NCI-H345 treated with DMSO at 0.1 percent for 48 hours (cell line): Measurements from ENCODE around the gene CRELD2.

Source experiments
- DNase-seq: peaks from one replicate; lab custom pipeline; 2025; ENCODE audit not compliant: unreplicated experiment; lab: John Stamatoyannopoulos, UW

CRELD2 gene

DNA sequence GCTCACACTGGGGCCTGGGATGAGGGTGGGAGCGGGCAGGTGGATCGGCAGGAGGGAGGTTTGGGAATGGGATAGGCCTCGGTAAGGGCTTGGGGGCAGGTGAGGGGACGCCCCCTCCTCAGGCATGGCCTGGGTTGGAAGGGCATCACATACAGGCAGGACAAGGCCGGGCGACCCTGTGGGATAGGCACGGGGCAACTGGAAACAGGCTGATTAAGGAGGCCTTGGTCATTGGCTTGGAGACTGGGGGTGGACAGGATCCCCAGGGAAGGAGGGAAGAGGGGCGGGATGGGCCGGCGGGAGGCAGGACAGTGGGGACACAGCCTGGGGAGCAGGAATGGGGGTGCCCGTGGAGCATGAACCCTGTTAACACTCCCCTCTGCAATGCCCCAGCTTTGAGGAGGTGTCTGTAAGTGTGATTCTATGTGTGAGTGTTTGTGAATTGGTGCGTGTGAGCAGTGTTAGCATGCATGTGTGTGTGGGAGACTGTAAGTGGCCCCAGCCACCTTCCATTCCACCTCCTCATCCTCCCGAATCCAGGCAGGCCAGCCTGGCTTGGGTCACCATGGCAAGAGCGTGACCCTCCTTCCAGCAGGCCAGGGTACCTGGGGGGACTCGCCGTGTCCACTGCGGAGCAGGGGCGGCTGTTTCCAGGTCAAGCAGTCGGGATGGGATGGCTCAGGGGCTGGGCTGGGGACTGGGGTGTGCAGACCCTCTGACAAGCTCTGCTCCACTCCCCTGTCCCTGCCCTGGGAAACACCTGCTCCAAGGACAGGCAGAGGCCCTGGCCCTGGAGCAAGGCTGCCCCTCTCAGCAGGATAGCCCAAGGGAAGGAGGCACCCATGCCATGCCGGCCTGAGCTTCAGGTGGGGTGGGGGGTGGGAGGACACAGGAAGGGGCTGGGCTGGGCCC is 38.7 kb downstream of the CRELD2 start:
- DNase-seq, result no peak

DNA sequence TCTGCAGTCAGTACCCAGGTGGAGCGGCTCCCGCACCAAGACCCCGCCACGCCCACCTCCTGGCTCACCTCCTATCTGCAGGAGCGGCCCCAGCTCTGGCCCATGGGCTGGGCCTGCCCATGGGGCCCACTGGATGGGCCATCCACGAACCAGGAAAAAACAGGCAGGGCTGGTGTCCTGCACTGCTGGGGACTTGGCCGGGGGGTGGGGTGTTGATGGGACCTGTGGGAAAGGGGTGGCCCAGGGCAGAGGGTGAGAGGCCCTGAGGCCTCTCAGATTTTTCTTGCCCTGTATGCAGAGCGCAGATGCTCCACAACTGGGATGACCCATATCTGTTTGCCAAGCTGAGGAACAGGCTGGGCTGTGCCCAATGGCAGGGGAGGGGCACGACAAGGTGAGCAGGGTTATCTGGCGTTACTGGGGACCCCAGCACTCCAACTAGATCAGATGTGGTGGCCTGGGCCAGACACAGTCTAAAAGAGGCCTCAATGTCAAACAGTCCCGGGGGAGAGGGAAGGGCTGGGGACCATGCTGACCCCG is 39.5 kb downstream of the CRELD2 start:
- no peak for DNase-seq

DNA sequence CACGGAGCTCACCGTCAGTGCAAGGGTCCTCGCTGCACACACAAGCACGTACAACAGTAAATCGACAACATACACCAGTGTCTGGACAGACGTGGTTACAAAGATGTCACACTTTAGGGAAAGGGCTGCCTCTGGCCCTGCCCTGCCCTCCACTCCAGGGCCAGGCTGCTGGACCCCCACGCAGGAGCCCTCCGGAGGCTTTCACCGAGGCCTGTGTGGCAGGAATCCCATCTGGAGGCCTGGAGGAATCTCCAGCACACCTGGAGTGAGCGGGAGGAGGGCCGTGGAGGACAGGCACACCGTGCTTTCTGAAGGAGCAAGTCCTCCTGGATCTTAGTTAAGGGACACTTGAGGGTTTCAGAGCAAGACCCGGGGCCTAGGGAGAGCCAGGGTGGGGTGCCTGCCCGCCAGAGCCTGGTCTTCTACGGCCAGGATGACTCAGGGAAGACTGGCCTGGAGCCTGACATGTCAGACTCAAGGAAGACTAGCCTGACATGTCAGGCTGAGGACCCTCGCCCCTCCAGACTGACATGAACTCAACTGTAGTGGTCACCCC is 40.0 kb downstream of the CRELD2 start:
- DNase-seq, result no peak

DNA sequence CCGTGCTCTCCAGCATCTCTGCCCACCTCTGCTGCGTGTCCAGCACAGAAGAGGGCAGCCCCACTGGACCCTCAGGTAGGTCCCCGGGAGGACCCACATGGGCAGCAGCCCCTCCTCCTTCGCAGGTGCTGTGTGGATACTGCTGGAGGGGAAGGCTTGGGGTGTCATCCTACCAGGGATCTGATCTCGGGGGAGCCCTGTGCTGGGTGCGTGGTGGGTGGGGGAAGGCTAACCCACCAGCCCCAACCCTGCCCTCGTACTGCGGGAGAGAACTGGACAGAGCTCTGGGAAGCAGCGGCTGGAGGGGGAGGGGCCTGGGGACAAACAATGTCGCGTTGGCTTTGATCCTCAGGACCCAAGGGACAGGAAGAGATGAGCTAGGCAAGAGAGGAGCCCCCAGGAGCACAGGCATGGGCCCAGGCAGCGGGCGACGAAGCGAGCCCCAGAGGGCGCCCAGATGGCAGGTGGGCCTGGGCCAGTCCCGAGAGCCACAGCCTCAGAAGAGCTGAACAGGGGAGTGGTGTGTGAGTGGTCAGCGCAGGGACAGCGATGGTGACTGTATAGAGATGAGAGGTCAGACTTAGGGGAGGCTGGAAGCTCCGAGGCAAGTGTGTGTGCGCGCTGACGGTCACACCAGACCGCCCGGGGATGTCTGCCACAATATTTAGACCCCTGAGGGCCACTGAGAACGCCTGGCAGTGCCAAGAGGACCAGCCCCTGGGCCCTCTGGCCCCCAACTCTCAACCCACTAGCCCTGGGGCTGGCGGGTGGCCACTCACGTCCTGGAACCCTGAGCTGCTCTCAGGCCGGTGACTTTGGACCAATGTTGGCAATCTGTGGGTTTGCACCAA is 40.7 kb downstream of the CRELD2 start:
- no peak for DNase-seq

DNA sequence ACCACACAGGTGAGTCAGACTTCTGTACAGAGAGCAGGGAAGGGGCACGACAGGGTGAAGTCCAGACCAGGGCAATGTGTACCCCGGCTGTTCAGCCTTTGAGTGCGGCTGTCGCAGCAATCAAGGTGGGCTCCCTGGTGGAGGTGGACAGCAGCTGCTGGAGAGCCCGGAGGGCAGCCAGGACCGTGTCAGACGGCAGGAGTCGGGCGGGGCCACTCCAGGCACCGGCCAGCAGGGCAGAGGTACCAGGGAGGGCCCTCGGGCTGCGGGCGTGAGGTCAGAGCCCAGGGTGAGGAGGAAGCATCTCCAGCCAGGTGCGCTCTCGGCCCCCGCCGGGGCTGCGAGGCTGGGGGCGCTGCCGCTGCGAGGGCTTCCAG is 41.3 kb downstream of the CRELD2 start:
- DNase-seq, result no peak

DNA sequence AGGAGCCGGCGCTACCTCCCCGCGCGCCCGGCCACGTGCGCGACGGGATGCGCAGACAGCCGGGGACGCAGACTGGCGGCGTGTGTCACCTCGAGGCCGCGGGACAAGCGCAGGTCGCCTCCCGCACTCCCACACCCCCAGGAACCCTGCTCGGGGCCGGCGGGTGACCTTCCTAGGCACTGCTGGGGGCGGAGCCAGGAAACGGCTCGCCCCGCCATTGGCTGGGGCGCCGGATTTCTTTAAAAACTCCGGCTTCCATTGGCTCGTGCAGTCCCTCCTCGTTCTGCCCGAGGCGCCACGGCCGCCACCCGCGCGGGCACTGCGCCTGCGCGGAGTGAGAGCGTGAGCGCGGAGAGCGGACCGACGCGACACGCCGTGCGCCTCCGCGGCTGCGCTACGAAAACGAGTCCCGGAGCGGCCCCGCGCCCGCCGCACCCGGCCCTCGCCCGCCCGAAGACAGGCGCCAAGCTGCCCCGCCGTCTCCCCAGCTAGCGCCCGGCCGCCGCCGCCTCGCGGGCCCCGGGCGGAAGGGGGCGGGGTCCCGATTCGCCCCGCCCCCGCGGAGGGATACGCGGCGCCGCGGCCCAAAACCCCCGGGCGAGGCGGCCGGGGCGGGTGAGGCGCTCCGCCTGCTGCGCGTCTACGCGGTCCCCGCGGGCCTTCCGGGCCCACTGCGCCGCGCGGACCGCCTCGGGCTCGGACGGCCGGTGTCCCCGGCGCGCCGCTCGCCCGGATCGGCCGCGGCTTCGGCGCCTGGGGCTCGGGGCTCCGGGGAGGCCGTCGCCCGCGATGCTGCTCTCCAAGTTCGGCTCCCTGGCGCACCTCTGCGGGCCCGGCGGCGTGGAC is 41.9 kb downstream of the CRELD2 start, which contains the start of gene PIM3:
TSS of gene PIM3 (plus strand) at position 614 of the 846 bp plus-strand sequence. CDS start at position 790, 176 bp downstream.
- DNase-seq, result peak; percentile 80

DNA sequence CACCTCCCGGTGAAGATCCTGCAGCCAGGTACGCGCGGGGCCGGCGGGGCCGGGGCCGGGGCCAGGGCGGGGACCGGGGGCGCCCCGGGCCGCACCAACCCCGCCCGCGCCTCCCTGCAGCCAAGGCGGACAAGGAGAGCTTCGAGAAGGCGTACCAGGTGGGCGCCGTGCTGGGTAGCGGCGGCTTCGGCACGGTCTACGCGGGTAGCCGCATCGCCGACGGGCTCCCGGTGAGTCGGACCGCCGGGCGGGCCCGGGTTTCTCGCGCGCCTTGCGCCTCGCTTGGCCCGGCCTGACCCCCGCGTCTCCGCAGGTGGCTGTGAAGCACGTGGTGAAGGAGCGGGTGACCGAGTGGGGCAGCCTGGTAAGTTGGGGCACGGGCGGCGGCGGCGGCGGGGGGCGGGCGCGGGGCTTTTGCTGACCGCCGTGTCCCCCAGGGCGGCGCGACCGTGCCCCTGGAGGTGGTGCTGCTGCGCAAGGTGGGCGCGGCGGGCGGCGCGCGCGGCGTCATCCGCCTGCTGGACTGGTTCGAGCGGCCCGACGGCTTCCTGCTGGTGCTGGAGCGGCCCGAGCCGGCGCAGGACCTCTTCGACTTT is 42.7 kb downstream of the CRELD2 start:
- no peak for DNase-seq

DNA sequence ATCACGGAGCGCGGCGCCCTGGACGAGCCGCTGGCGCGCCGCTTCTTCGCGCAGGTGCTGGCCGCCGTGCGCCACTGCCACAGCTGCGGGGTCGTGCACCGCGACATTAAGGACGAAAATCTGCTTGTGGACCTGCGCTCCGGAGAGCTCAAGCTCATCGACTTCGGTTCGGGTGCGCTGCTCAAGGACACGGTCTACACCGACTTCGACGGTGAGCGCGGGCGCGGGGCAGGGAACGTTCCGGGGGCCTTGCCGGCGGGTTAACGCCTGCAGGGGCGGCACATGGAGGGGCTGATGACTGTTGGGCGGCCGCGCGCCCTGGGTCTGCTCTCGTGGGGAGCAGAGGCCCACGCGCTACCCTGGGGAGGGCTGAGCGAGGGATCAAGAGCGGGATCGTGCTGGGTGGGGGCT is 43.2 kb downstream of the CRELD2 start:
- no peak for DNase-seq

DNA sequence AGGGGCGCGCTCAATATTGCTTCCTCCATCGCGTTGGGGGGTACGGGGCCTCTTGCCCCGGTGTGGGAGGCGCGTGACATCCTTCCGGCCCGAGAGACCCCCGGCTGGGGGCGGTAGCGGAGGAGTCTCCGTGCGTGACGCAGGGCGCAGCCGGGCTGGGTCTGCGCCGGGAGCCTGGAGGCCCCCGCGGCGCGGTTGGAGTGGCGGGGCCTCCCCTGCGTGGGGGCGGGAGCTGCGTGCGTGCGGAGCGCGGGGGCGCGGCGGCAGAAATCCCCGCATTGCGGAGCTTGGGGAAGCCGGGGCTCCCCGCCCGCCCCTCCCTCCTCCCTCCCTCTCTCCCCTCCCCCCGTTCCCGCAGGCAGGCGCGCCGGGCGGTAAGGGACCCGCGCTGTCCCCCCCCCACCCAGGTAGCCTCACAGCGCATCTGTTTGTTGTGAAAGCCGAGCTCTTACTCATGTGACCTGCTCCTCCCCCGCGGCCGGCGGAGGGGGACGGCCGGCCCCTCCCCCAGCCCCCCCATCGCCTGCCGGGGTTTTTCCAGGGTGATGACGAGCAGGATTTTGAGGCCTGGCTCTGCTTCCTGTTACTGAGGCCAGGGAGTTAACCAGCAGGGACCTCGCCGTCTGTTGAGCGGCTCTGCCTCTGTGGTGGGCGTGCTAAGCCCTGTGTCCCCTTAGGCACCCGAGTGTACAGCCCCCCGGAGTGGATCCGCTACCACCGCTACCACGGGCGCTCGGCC is 43.7 kb downstream of the CRELD2 start:
- peak; percentile 14 for DNase-seq

DNA sequence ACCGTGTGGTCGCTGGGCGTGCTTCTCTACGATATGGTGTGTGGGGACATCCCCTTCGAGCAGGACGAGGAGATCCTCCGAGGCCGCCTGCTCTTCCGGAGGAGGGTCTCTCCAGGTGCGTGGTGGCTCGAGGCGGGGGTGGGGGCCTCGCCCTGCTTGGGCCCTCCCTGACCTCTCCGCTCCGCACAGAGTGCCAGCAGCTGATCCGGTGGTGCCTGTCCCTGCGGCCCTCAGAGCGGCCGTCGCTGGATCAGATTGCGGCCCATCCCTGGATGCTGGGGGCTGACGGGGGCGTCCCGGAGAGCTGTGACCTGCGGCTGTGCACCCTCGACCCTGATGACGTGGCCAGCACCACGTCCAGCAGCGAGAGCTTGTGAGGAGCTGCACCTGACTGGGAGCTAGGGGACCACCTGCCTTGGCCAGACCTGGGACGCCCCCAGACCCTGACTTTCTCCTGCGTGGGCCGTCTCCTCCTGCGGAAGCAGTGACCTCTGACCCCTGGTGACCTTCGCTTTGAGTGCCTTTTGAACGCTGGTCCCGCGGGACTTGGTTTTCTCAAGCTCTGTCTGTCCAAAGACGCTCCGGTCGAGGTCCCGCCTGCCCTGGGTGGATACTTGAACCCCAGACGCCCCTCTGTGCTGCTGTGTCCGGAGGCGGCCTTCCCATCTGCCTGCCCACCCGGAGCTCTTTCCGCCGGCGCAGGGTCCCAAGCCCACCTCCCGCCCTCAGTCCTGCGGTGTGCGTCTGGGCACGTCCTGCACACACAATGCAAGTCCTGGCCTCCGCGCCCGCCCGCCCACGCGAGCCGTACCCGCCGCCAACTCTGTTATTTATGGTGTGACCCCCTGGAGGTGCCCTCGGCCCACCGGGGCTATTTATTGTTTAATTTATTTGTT is 44.6 kb downstream of the CRELD2 start:
- no peak for DNase-seq

DNA sequence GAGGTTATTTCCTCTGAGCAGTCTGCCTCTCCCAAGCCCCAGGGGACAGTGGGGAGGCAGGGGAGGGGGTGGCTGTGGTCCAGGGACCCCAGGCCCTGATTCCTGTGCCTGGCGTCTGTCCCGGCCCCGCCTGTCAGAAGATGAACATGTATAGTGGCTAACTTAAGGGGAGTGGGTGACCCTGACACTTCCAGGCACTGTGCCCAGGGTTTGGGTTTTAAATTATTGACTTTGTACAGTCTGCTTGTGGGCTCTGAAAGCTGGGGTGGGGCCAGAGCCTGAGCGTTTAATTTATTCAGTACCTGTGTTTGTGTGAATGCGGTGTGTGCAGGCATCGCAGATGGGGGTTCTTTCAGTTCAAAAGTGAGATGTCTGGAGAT is 45.2 kb downstream of the CRELD2 start:
- no peak for DNase-seq

DNA sequence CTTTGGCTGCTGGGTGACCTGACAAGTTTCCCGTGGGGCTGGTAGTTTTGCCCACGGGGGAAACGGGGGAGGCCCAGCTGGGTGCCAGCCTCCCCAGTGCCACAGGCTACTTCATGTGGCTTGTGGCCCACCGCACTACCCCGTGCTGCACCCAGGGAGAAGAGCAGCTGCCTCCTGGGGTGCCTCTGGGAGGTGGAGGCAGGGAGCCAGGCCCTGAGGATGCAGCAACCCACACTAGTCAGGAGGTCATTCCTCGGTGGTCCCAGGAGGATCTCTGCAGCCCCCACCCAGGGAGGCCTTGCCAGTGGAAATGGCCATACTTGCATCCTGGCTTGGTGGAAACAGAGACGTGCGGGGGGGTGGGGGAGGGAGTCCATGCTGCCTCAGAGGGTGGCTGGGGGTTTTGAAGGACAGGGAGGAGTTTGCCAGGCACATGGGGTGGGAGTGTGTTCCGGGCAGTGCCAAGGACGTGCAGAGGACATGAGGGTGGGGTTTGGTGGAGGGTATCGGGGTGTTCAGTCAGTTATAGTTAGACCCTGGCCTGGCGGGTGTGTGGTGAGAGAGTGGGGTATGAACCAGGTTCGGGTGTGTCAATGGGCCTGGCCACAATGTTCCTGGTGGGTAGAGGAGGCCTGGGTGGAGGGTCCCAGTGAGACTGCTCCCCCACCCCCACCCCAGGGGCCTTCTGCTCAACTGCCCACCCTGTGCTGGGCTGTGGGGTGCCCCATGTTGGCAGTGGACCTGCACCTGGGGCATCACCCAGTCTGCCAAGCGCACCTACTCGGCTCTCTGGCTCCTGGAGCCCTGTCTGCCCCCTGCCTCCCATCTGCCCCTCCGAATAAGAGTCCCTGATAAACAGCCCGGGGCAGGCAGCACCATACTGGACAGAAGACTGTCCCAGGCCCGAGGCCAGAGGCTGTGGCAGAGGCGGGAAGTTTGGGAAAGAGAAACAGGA is 46.0 kb downstream of the CRELD2 start:
- DNase-seq, result no peak

DNA sequence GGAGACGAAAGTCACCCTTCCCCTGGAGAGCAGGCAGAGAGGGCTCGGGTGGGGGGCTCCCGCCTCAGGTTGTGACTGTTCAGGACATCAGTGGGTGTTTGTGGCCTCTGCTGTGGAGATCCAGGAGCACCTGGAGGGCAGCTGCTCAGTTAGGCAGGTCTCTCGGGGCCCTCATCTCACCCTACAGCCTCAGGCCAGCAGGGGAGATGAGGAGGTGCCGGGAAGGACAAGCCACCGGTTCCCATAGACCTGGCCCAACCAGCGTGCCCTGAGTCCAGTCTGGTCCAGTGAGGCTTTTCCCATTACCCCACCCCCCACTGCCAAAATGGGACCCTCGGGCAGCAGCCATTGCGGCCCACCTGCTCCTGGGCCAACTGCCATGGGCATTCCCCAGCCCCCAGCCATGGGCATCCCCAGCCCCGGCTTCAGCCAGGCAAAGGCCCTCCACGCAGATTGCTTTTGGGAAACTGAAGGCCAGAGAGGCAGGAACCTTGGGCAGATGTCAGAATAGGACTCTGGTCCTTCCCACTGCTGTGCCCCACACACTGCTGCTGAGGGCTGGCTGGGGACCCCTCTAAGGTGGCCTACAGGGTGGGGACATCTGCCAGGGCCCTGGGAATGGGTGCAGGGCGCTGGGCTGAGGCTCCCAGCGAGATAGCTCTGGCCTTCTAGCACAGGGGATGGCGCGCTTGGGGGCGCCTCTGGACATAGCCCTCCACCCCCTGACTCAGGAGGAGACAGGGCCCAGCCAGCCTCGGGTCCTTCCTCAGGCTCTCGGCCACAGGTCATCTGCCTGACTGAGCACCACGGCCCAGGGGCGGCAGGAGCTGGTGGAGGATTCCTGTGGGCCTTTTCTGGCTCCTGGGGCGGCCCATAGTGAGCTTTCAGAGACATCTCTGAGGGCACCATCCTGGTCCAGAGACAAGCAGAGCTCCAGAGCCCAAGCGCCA is 46.9 kb downstream of the CRELD2 start:
- no peak for DNase-seq

DNA sequence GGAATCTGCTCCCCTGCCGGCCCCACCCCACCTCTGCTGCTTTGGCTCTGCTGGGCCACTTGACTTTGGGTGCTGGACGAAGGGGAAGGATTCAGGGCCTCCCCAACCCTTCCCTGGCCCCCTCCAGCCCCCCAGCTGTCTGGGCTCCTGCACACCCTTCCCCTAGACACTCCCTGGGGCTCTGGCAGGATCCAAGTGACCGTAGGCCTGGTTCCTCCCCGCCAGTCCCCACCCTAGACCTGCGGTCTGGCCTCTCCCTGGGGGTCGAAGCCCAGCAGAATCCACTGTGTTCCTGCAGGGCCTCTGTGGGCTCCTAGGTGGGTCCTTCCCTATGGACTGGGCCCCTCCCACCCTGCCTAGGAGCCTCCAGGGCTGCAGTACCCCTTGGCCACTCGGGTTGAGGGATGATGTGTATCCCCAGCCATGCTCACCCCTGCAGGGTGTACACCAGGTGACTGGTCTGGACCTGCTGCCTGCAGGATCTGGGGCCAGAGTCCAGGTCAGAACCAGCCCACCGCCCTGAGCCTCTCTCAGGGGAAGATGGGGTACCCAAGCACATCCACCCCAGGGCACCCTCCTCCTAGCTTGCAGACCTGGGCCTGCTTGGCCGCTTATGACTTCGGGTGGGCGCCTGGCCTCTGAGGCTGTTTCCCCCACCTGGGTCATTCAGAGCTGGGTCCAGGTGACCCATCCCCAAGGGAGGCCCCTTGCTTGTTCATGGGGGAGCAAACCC is 47.8 kb downstream of the CRELD2 start:
- DNase-seq, result no peak
